Endodermal cell (in vitro differentiated cells): ENCODE measurements around the gene MKX. TPM values are rescaled to one million over a fixed set of nuclear protein-coding genes. Genes with fewer than 3 reads are reported as not detected.
A peak's percentile ranks its signal among the peaks of the same experiment; 100 is the strongest.

ENCODE experiments used
- DNase-seq: peaks from one replicate; pipeline ENCODE4 v3.0.0-alpha.2; 2017
- H3K27ac ChIP-seq: 2 replicates; pipeline ENCODE4 v1.5.1; 2013; ENCODE audit warnings: mild to moderate bottlenecking, low read depth, low read length, moderate library complexity
- H3K27me3 ChIP-seq: 2 replicates; pipeline ENCODE4 v1.6.1; 2013; ENCODE audit warnings: mild to moderate bottlenecking, low read length, moderate library complexity; ENCODE audit not compliant: insufficient read depth, control insufficient read depth, poor library complexity, severe bottlenecking
- H3K36me3 ChIP-seq: 2 replicates; pipeline ENCODE4 v1.7.0; 2013; ENCODE audit warnings: mild to moderate bottlenecking, low read length, moderate library complexity; ENCODE audit not compliant: control insufficient read depth, insufficient read depth
- H3K4me1 ChIP-seq: one replicate; pipeline ENCODE4 v1.7.0; 2013; ENCODE audit warnings: low read length; ENCODE audit not compliant: control insufficient read depth, insufficient read depth
- H3K4me3 ChIP-seq: 2 replicates; pipeline ENCODE4 v1.5.1; 2013; ENCODE audit warnings: mild to moderate bottlenecking, low read length, moderate library complexity
- H3K9ac ChIP-seq: 2 replicates; pipeline ENCODE4 v1.6.1; 2013; ENCODE audit warnings: mild to moderate bottlenecking, low read length, moderate library complexity; ENCODE audit not compliant: poor library complexity, severe bottlenecking; ENCODE audit errors: extremely low read depth
- H3K9me3 ChIP-seq: 2 replicates; pipeline ENCODE4 v1.6.1; 2013; ENCODE audit warnings: mild to moderate bottlenecking, low read length, moderate library complexity; ENCODE audit not compliant: control insufficient read depth
- H3K27ac Mint-ChIP-seq: 2 replicates; pipeline ENCODE4 v1.8.0; 2020; ENCODE audit warnings: mixed read lengths
- H3K27me3 Mint-ChIP-seq: 2 replicates; pipeline ENCODE4 v1.8.0; 2021; ENCODE audit warnings: mild to moderate bottlenecking, mixed read lengths; ENCODE audit not compliant: insufficient read depth
- H3K36me3 Mint-ChIP-seq: 2 replicates; pipeline ENCODE4 v1.8.0; 2020; ENCODE audit warnings: low read depth, mixed read lengths
- H3K4me1 Mint-ChIP-seq: 2 replicates; pipeline ENCODE4 v1.8.0; 2020; ENCODE audit warnings: mixed read lengths
- H3K4me3 Mint-ChIP-seq: 2 replicates; pipeline ENCODE4 v1.8.0; 2020; ENCODE audit warnings: mild to moderate bottlenecking, moderate library complexity, mixed read lengths
- H3K9me3 Mint-ChIP-seq: 2 replicates; pipeline ENCODE4 v1.8.0; 2020; ENCODE audit warnings: mild to moderate bottlenecking, mixed read lengths
- CTCF ChIP-seq: fragments of 200-600 bp; sonication (generic); conservative IDR thresholded peaks from 2 replicates; pipeline ENCODE4 v1.5.0; 2021; ENCODE audit warnings: antibody characterized with exemption, mild to moderate bottlenecking
- WGBS, 2 experiments: methylation state at CpG; one replicate each; pipeline versions ENCODE4 v1.1.5 to v1.1.7; 2013; ENCODE audit warnings: missing lambda C conversion rate in 2 of 2, mixed read lengths in 1 of 2; ENCODE audit not compliant: insufficient coverage in 1 of 2, insufficient read length in 1 of 2; 5-methylcytosine and 5-hydroxymethylcytosine counted together
- total RNA-seq, 2 donors: library from RNA; stranded (reverse); fragmentation: NEBNext Ultra II Directional in 1 of 2; extraction: Animal tissue kit (Norgen Biotek cat#: 25700) in 1 of 2; gene quantifications; 2 replicates in 1 of 2; 3 replicates in 1 of 2; pipeline ENCODE4 v1.2.1, GENCODE V29; 2021

The MKX gene
- total RNA-seq, 2 donors from 2014 or later = 0.29 to 0.55 TPM

- Histone ChIP-seq H3K36me3 (no peaks in the 10 kb centered on the region), H3K27me3 (no peaks in the 10 kb centered on the region), H3K4me3 (no peak overlapping the region), H3K4me1 (no peaks in the 10 kb centered on the region), H3K9me3 (peaks cover 13% of the 10 kb centered on the region), H3K27ac (no peak overlapping the region), H3K9ac (no peak overlapping the region)
- WGBS, 2 experiments = 79% methylated on average over 2 of the region's 2 CpGs; no CpG with 5 or more reads in 1 of the 2 experiments
- H3K4me3 Mint-ChIP-seq = no peak overlapping the region
- no peaks in the 10 kb centered on the region for H3K4me1 Mint-ChIP-seq
- no peak for DNase-seq
- H3K36me3 Mint-ChIP-seq = no peaks in the 10 kb centered on the region
- no peak for TF ChIP-seq CTCF
- H3K9me3 Mint-ChIP-seq = peaks cover 6% of the 10 kb centered on the region
- no peaks in the 10 kb centered on the region for H3K27me3 Mint-ChIP-seq
- H3K27ac Mint-ChIP-seq = no peak overlapping the region
These were observed 103.5 kb downstream of the MKX start for GRCh38 chr10:27642023-27642589.

- H3K9ac ChIP-seq = no peak overlapping the region
- Mint-ChIP-seq H3K27ac (peak overlapping the region; percentile 53), H3K9me3 (peaks cover 6% of the 10 kb centered on the region), H3K36me3 (no peaks in the 10 kb centered on the region), H3K27me3 (no peaks in the 10 kb centered on the region), H3K4me3 (no peak overlapping the region), H3K4me1 (peaks cover 5% of the 10 kb centered on the region)
- no peaks in the 10 kb centered on the region for H3K27me3 ChIP-seq
- WGBS, 2 experiments = 88 to 97% methylated on average over 3 of the region's 3 CpGs
- H3K36me3 ChIP-seq = no peaks in the 10 kb centered on the region
- no peak overlapping the region for H3K4me3 ChIP-seq
- no peak for DNase-seq
- H3K27ac ChIP-seq = no peak overlapping the region
- H3K9me3 ChIP-seq = peaks cover 13% of the 10 kb centered on the region
- no peak for TF ChIP-seq CTCF
- no peaks in the 10 kb centered on the region for H3K4me1 ChIP-seq
These were observed 107.4 kb downstream of the MKX start for GRCh38 chr10:27638071-27638750.

GRCh38 chr10:27637601-27638000 lies 108.0 kb downstream of the MKX start:
- 87 to 90% methylated on average over 2 of the region's 2 CpGs for WGBS, 2 experiments
- no peak for TF ChIP-seq CTCF
- no peak overlapping the region for H3K4me3 ChIP-seq
- H3K9ac ChIP-seq = no peak overlapping the region
- H3K36me3 Mint-ChIP-seq = no peaks in the 10 kb centered on the region
- H3K27me3 Mint-ChIP-seq = no peaks in the 10 kb centered on the region
- H3K9me3 Mint-ChIP-seq = peaks cover 6% of the 10 kb centered on the region
- no peak overlapping the region for H3K27ac Mint-ChIP-seq
- no peak overlapping the region for H3K27ac ChIP-seq
- no peaks in the 10 kb centered on the region for H3K27me3 ChIP-seq
- peaks cover 13% of the 10 kb centered on the region for H3K9me3 ChIP-seq
- H3K4me1 Mint-ChIP-seq = peaks cover 5% of the 10 kb centered on the region
- no peaks in the 10 kb centered on the region for H3K4me1 ChIP-seq
- no peaks in the 10 kb centered on the region for H3K36me3 ChIP-seq
- no peak for DNase-seq
- H3K4me3 Mint-ChIP-seq = no peak overlapping the region
